ENCODE results near the gene TAAR9. TPM values are rescaled to one million over a fixed set of nuclear protein-coding genes. Genes with fewer than 3 reads are reported as not detected.

The TAAR9 gene
- total and polyA plus RNA-seq, 2 experiments from 2014 or later: not detected

DNA sequence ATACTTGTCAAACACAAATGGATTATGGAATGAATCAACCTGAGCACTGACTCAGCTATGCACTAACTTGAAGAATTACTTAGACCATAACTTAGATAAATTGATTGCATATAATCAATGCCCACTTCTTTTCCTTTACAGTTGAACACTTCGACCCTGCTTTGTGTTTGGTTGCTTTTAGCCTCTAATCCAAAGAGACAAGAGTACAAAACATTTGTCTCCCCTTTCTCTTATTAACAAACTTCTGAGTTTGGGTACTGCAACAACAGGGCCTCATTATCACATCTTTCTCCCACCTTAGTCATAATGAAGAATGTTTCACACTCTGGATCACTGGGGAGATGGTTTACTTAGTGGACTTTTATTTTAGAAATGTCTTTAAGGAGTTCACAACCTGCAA lies 29.5 kb downstream of the TAAR9 start:
- H3K36me3 Mint-ChIP-seq (ENCODE audit: low read depth): no peaks in the 10 kb centered on the region
- Histone ChIP-seq H3K27me3 (ENCODE audit: insufficient read depth) (no peaks in the 10 kb centered on the region), H3K27ac (ENCODE audit: low read depth) (0 out of 2 replicates have a peak overlapping the region, but pooled peaks have one; percentile 16), H3K4me3 (no peak overlapping the region), H4K20me1 (replicated peaks; ENCODE audit: insufficient read depth) (no peaks in the 10 kb centered on the region), H3K9me2 (ENCODE audit: insufficient read depth) (no peaks in the 10 kb centered on the region), H3K4me2 (no peak overlapping the region), H3F3A (replicated peaks; ENCODE audit: low read depth) (no peaks in the 10 kb centered on the region), H3K36me3 (ENCODE audit: insufficient read depth) (no peaks in the 10 kb centered on the region), H2AFZ (peak overlapping the region; percentile 16), H3K4me1 (ENCODE audit: insufficient read depth) (peaks cover 31% of the 10 kb centered on the region), H3K79me2 (replicated peaks; ENCODE audit: insufficient read depth) (no peaks in the 10 kb centered on the region)
- peaks cover 3% of the 10 kb centered on the region for H3K27me3 Mint-ChIP-seq (ENCODE audit: insufficient read depth, low read depth, poor library complexity)
- DNase-seq (ENCODE audit: low spot score) (no peak), ATAC-seq (no peak)
- peaks cover 37% of the 10 kb centered on the region for H3K4me1 Mint-ChIP-seq
- H3K9me3 Mint-ChIP-seq: no peaks in the 10 kb centered on the region
- TF ChIP-seq CREB1 (CRISPR knock-in tag; IDR thresholded peaks at IDR 0.05; ENCODE audit: low read depth) (no peak), POLR2AphosphoS5 (IDR thresholded peaks at IDR 0.05; ENCODE audit: low read depth) (no peak), EZH2 (IDR thresholded peaks at IDR 0.05; ENCODE audit: low read depth, unreplicated experiment) (no peak), JUNB (IDR thresholded peaks at IDR 0.05; ENCODE audit: unreplicated experiment) (no peak), STAT1 (IDR thresholded peaks at IDR 0.05; ENCODE audit: unreplicated experiment) (no peak), EZH2phosphoT487 (IDR thresholded peaks at IDR 0.05; ENCODE audit: unreplicated experiment) (no peak)
- TF ChIP-seq, protein P1, sequence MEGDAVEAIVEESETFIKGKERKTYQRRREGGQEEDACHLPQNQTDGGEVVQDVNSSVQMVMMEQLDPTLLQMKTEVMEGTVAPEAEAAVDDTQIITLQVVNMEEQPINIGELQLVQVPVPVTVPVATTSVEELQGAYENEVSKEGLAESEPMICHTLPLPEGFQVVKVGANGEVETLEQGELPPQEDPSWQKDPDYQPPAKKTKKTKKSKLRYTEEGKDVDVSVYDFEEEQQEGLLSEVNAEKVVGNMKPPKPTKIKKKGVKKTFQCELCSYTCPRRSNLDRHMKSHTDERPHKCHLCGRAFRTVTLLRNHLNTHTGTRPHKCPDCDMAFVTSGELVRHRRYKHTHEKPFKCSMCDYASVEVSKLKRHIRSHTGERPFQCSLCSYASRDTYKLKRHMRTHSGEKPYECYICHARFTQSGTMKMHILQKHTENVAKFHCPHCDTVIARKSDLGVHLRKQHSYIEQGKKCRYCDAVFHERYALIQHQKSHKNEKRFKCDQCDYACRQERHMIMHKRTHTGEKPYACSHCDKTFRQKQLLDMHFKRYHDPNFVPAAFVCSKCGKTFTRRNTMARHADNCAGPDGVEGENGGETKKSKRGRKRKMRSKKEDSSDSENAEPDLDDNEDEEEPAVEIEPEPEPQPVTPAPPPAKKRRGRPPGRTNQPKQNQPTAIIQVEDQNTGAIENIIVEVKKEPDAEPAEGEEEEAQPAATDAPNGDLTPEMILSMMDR (conservative IDR thresholded peaks at IDR 0.05; ENCODE audit: low read depth in 2 of 2): no peak
- peak overlapping the region; percentile 32; the same call in 1 of the 2 replicates for H3K27ac Mint-ChIP-seq
- no peak overlapping the region for H3K4me3 Mint-ChIP-seq

DNA sequence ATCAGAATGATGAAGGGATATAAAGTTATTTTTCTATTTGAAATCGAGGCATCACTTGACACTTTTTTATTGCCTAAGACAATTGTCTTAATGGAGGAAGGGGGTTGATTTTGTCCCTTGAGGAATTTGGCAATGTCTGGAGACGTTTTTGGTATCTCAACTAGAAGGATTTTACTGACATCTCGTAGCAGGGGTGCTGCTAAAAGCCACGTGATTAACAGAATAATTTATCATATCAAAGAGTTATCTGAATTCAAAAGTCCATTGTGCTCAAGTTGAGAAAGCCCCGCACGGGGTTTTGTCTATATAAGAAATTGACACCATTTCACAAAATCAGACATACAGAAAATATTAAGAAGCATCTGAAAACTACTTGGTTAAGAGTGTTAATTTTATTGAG lies 30.5 kb downstream of the TAAR9 start:
- Histone ChIP-seq H3K79me2 (replicated peaks; ENCODE audit: insufficient read depth) (no peaks in the 10 kb centered on the region), H3K4me3 (no peak overlapping the region), H3K4me2 (peak overlapping the region; percentile 21; the same call in 1 of the 2 replicates), H2AFZ (no peak overlapping the region), H3K9me2 (ENCODE audit: insufficient read depth) (no peaks in the 10 kb centered on the region), H3K27ac (ENCODE audit: low read depth) (no peak overlapping the region), H4K20me1 (replicated peaks; ENCODE audit: insufficient read depth) (no peaks in the 10 kb centered on the region), H3K4me1 (ENCODE audit: insufficient read depth) (peaks cover 31% of the 10 kb centered on the region), H3F3A (replicated peaks; ENCODE audit: low read depth) (no peaks in the 10 kb centered on the region), H3K36me3 (ENCODE audit: insufficient read depth) (no peaks in the 10 kb centered on the region), H3K27me3 (ENCODE audit: insufficient read depth) (no peaks in the 10 kb centered on the region)
- no peaks in the 10 kb centered on the region for H3K36me3 Mint-ChIP-seq (ENCODE audit: low read depth)
- peaks cover 3% of the 10 kb centered on the region for H3K27me3 Mint-ChIP-seq (ENCODE audit: insufficient read depth, low read depth, poor library complexity)
- H3K4me3 Mint-ChIP-seq: no peak overlapping the region
- H3K9me3 Mint-ChIP-seq: no peaks in the 10 kb centered on the region
- no peak for ATAC-seq
- peak overlapping the region; percentile 31 for H3K27ac Mint-ChIP-seq
- H3K4me1 Mint-ChIP-seq: peaks cover 37% of the 10 kb centered on the region
- no peak for TF ChIP-seq NANOG (IDR thresholded peaks at IDR 0.05; ENCODE audit: borderline replicate concordance)
- no peak for TF ChIP-seq EZH2phosphoT487 (IDR thresholded peaks at IDR 0.05; ENCODE audit: unreplicated experiment)
- no peak for DNase-seq (ENCODE audit: low spot score)

DNA sequence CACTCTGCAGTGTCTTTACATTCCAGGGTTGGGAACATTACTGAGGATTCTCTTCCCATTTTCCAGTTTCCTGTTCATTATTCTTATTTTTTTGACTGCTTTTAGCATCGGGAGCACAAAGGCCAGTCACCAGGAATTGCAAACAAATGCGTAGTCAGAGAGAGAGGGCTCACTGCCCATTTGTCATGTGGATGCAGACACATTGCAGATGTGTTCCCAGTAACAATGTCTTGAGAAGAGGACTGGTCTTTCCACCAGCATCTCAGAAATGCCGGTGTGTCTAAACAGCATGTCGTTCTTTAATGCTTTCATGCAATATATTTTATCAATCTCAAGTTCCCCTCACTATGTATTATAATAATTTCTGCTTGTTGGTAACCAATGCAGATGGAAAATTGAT lies 31.1 kb downstream of the TAAR9 start:
- no peak overlapping the region for H2AFZ ChIP-seq
- no peaks in the 10 kb centered on the region for H3K36me3 Mint-ChIP-seq (ENCODE audit: low read depth)
- H3K4me3 Mint-ChIP-seq: no peak overlapping the region
- H3K4me1 ChIP-seq (ENCODE audit: insufficient read depth): peaks cover 31% of the 10 kb centered on the region
- no peaks in the 10 kb centered on the region for H3K79me2 ChIP-seq (replicated peaks; ENCODE audit: insufficient read depth)
- peaks cover 3% of the 10 kb centered on the region for H3K27me3 Mint-ChIP-seq (ENCODE audit: insufficient read depth, low read depth, poor library complexity)
- H3K9me3 Mint-ChIP-seq: no peaks in the 10 kb centered on the region
- H3K27ac ChIP-seq (ENCODE audit: low read depth): no peak overlapping the region
- peaks cover 37% of the 10 kb centered on the region for H3K4me1 Mint-ChIP-seq
- no peaks in the 10 kb centered on the region for H3K36me3 ChIP-seq (ENCODE audit: insufficient read depth)
- H4K20me1 ChIP-seq (replicated peaks; ENCODE audit: insufficient read depth): no peaks in the 10 kb centered on the region
- H3K27me3 ChIP-seq (ENCODE audit: insufficient read depth): no peaks in the 10 kb centered on the region
- TF ChIP-seq, protein P2, sequence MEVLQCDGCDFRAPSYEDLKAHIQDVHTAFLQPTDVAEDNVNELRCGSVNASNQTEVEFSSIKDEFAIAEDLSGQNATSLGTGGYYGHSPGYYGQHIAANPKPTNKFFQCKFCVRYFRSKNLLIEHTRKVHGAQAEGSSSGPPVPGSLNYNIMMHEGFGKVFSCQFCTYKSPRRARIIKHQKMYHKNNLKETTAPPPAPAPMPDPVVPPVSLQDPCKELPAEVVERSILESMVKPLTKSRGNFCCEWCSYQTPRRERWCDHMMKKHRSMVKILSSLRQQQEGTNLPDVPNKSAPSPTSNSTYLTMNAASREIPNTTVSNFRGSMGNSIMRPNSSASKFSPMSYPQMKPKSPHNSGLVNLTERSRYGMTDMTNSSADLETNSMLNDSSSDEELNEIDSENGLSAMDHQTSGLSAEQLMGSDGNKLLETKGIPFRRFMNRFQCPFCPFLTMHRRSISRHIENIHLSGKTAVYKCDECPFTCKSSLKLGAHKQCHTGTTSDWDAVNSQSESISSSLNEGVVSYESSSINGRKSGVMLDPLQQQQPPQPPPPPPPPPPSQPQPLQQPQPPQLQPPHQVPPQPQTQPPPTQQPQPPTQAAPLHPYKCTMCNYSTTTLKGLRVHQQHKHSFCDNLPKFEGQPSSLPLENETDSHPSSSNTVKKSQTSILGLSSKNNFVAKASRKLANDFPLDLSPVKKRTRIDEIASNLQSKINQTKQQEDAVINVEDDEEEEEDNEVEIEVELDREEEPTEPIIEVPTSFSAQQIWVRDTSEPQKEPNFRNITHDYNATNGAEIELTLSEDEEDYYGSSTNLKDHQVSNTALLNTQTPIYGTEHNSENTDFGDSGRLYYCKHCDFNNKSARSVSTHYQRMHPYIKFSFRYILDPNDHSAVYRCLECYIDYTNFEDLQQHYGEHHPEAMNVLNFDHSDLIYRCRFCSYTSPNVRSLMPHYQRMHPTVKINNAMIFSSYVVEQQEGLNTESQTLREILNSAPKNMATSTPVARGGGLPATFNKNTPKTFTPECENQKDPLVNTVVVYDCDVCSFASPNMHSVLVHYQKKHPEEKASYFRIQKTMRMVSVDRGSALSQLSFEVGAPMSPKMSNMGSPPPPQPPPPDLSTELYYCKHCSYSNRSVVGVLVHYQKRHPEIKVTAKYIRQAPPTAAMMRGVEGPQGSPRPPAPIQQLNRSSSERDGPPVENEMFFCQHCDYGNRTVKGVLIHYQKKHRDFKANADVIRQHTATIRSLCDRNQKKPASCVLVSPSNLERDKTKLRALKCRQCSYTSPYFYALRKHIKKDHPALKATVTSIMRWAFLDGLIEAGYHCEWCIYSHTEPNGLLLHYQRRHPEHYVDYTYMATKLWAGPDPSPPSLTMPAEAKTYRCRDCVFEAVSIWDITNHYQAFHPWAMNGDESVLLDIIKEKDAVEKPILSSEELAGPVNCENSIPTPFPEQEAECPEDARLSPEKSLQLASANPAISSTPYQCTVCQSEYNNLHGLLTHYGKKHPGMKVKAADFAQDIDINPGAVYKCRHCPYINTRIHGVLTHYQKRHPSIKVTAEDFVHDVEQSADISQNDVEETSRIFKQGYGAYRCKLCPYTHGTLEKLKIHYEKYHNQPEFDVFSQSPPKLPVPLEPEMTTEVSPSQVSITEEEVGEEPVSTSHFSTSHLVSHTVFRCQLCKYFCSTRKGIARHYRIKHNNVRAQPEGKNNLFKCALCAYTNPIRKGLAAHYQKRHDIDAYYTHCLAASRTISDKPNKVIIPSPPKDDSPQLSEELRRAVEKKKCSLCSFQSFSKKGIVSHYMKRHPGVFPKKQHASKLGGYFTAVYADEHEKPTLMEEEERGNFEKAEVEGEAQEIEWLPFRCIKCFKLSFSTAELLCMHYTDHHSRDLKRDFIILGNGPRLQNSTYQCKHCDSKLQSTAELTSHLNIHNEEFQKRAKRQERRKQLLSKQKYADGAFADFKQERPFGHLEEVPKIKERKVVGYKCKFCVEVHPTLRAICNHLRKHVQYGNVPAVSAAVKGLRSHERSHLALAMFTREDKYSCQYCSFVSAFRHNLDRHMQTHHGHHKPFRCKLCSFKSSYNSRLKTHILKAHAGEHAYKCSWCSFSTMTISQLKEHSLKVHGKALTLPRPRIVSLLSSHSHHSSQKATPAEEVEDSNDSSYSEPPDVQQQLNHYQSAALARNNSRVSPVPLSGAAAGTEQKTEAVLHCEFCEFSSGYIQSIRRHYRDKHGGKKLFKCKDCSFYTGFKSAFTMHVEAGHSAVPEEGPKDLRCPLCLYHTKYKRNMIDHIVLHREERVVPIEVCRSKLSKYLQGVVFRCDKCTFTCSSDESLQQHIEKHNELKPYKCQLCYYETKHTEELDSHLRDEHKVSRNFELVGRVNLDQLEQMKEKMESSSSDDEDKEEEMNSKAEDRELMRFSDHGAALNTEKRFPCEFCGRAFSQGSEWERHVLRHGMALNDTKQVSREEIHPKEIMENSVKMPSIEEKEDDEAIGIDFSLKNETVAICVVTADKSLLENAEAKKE (CRISPR knock-in tag; IDR thresholded peaks at IDR 0.05): peak; percentile 59; the same call in 1 of the 2 replicates
- no peak for TF ChIP-seq NANOG (IDR thresholded peaks at IDR 0.05; ENCODE audit: borderline replicate concordance)
- TF ChIP-seq CREB1 (CRISPR knock-in tag; IDR thresholded peaks at IDR 0.05; ENCODE audit: low read depth): no peak
- no peaks in the 10 kb centered on the region for H3F3A ChIP-seq (replicated peaks; ENCODE audit: low read depth)
- peak overlapping the region; percentile 77 for H3K27ac Mint-ChIP-seq
- DNase-seq (ENCODE audit: low spot score): peak; percentile 45
- H3K9me2 ChIP-seq (ENCODE audit: insufficient read depth): no peaks in the 10 kb centered on the region
- peak; percentile 77 for ATAC-seq
- H3K4me3 ChIP-seq: no peak overlapping the region
- H3K4me2 ChIP-seq: peak overlapping the region; percentile 21; the same call in 1 of the 2 replicates

Data from GM23338 (cell line).